Prostate gland (tissue), 2 donors: ENCODE data around the gene MEMO1. TPM values are rescaled to one million over a fixed set of nuclear protein-coding genes. Genes with fewer than 3 reads are reported as not detected.
"Not testable (repeated sequence)": the region's sequence is repeated elsewhere in the genome, so short reads cannot be mapped to it uniquely, and the experiment has no call there.

Experiments
- DNase-seq: peaks from one replicate; pipeline ENCODE4 v3.0.0-alpha.2; 2019; ENCODE audit warnings: low spot score
- H3K27ac ChIP-seq, 2 donors: fragments of 200-600 bp; sonication (generic); 2 replicates each; pipeline ENCODE4 v1.5.1; 2017 to 2019
- H3K27me3 ChIP-seq: fragments of 200-600 bp; sonication (generic); replicated peaks from 2 replicates; pipeline ENCODE4 v1.5.1; 2019; ENCODE audit not compliant: insufficient read depth
- H3K36me3 ChIP-seq, 2 donors: fragments of 200-600 bp; sonication (generic); 1 replicate in 1 of 2; 2 replicates in 1 of 2; pipeline versions ENCODE4 v1.5.1 to v1.8.1; 2017 to 2019
- H3K4me1 ChIP-seq: fragments of 200-600 bp; sonication (generic); replicated peaks from 2 replicates; pipeline ENCODE4 v1.5.1; 2019
- H3K4me3 ChIP-seq, 2 donors: fragments of 200-600 bp; sonication (generic); 2 replicates each; pipeline ENCODE4 v1.5.1; 2017 to 2019
- H3K9me3 ChIP-seq: fragments of 200-600 bp; sonication (generic); 2 replicates; pipeline ENCODE4 v1.5.1; 2017
- CTCF ChIP-seq, 4 experiments: fragments of 200-600 bp in 2 of 4; fragments of 450-650 bp in 2 of 4; sonication (generic) in 2 of 4; IDR thresholded peaks; 1 replicate in 3 of 4; 2 replicates in 1 of 4; pipeline ENCODE4 v1.5.1; 2016 to 2019; ENCODE audit warnings: antibody characterized with exemption in 4 of 4, mild to moderate bottlenecking in 2 of 4, moderate library complexity in 2 of 4
- POLR2A ChIP-seq: fragments of 450-650 bp; IDR thresholded peaks from one replicate; pipeline ENCODE4 v1.6.1; 2016; ENCODE audit warnings: antibody characterized with exemption, mild to moderate bottlenecking
- POLR2AphosphoS5 ChIP-seq: sonication (generic); formaldehyde crosslinking; IDR thresholded peaks from one replicate; pipeline ENCODE4 v1.6.1; 2017; ENCODE audit warnings: antibody characterized with exemption
- WGBS: methylation state at CpG from one replicate; pipeline ENCODE4 v1.1.5; 2018; 5-methylcytosine and 5-hydroxymethylcytosine counted together
- intact Hi-C: fragments of 100-400 bp; cut with DNase I; formaldehyde crosslinking; loops from one replicate; pipeline ENCODE4 v1.14.2; 2022
- total RNA-seq, 2 donors: library from RNA; depleted of rRNA; stranded (reverse); fragments of >200 nt; gene quantifications; one replicate each; pipeline ENCODE4 v1.1.0, GENCODE V29; 2016

The MEMO1 gene
- total RNA-seq, 2 donors from 2014 or later: 25.7 to 38.7 TPM

DNA sequence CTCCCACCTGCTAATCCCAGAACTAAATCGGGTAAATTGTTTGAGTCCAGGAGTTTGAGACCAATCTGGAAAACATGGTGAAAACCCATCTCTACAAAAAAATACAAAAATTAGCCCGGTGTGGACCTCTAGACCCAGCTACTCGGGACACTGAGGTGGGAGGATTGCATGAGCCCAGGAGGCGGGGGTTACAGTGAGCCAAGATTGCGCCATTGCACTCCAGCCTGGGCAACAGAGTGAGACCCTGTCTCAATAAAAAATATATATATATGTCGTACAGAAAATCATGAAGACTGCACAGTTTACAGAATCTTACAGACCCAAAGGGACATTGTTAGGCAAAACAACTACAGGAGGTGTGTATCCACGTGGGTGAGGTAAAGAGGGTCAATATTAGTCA is 32.8 kb upstream of the MEMO1 start:
- H3K36me3 ChIP-seq: no peaks in the 10 kb centered on the region
- intact Hi-C loops: no loop called here
- no peak overlapping the region for H3K4me3 ChIP-seq
- H3K9me3 ChIP-seq: no peaks in the 10 kb centered on the region
- no peak for DNase-seq
- H3K4me1 ChIP-seq: no peaks in the 10 kb centered on the region
- H3K27ac ChIP-seq: no peak overlapping the region
- no peak for TF ChIP-seq POLR2A
- TF ChIP-seq POLR2AphosphoS5: no peak
- no peak for TF ChIP-seq CTCF (IDR thresholded peaks at IDR 0.05)
- 78% methylated on average over 7 of the region's 7 CpGs for WGBS
- H3K27me3 ChIP-seq: no peaks in the 10 kb centered on the region

DNA sequence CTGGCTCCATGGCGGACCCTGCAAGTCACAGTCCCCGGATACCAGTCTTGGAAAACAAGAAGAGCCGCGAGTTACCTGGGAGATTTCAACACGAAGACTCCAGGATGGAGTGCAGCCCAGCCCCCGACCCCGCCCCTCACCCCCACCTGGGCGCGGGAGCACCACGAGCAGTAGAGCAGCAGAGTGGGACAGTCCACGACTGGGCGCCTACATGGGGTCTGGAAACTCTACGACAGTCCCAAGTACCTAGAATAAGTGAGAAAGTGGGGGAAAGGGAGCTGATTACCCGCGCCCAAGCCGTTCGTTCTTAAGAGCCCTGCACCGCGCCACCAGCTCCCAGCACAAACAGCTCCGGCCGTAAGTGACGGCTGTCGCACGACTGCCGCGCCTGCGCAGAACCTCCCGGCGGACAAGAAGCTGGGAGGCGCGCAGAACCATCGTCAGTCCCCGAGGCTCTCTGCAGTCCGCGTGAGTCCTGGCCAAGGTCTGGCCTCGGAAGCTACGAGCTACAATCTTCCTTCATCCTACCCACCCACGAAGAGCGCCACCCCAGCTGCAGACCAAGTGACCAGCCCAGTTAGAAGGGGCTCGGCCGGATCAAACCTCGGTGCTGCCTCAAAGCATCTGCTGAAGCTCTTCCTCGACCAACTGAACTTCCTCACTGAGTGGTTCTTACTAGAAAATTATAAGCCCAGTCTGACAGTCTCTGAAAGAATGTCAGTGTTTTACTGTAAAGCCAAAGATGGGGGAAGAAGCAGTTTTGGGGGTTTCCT is 28.8 kb upstream of the MEMO1 start, which contains the start of gene DPY30:
Gene DPY30 (minus strand): TSS at position 359 of the 773 bp plus-strand sequence. CDS start 349 bp downstream, at position 10.
- Histone ChIP-seq H3K27me3 (no peaks in the 10 kb centered on the region), H3K4me3 (peak within 1 kb of the TSS; percentile 82 to 86), H3K9me3 (no peaks in the 10 kb centered on the region), H3K4me1 (no peaks in the 10 kb centered on the region), H3K27ac (peak within 1 kb of the TSS; percentile 81 to 89), H3K36me3 (no peaks in the 10 kb centered on the region)
- intact Hi-C loops: no loop called here
- TF ChIP-seq POLR2AphosphoS5 (peak; percentile 95), POLR2A (peak; percentile 78), CTCF (IDR thresholded peaks at IDR 0.05) (peak in 2 of 4 experiments; percentile 13 to 24)
- peak; percentile 85 for DNase-seq
- under 1% methylated on average over 43 of the region's 43 CpGs for WGBS

- H3K4me3 ChIP-seq, H3K36me3 ChIP-seq, intact Hi-C loops, H3K27ac ChIP-seq, H3K27me3 ChIP-seq, H3K4me1 ChIP-seq, DNase-seq, H3K9me3 ChIP-seq: not testable (repeated sequence)
- WGBS: 88% methylated on average over 8 of the region's 8 CpGs
Observed at GRCh38 chr2:32034198-32034887, 23.5 kb upstream of the MEMO1 start.

GRCh38 chr2:32018789-32019482 is 8.1 kb upstream of the MEMO1 start:
- not testable (repeated sequence) for H3K36me3 ChIP-seq, H3K27me3 ChIP-seq, H3K9me3 ChIP-seq, H3K4me1 ChIP-seq, H3K4me3 ChIP-seq, H3K27ac ChIP-seq, DNase-seq
- WGBS: 97% methylated on average over 9 of the region's 9 CpGs
- intact Hi-C loops: loop anchor here (10.0 kb wide), 1 partner anchor 784 kb away; the partner anchor contains the start of gene EHD3

DNA sequence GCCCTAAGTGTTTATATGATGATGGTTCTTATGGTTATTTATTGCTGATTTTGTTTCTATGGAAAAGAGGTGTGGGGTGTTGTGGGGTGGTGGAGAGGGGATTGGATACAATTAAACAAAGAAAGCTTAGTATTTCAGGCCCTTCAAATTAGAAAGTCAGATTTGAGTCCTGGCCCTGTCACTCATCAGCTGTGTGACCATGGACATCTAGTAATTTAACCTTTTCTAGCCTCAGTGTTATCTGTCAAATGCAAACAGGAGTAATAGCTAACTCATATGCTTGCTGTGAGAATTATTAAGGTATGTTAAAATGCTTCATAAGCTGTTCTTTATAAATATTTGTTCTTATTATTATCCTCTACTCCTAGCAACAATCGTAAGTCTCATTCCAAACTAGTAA is 2.1 kb upstream of the MEMO1 start:
- peaks cover 3% of the 10 kb centered on the region for H3K4me1 ChIP-seq
- WGBS: 93% methylated on average over 1 of the region's 1 CpG
- H3K9me3 ChIP-seq: no peaks in the 10 kb centered on the region
- no peaks in the 10 kb centered on the region for H3K36me3 ChIP-seq
- no peaks in the 10 kb centered on the region for H3K27me3 ChIP-seq
- TF ChIP-seq CTCF (IDR thresholded peaks at IDR 0.05): no peak
- no peak for TF ChIP-seq POLR2AphosphoS5
- TF ChIP-seq POLR2A: no peak
- intact Hi-C loops: loop anchor here (5.0 to 10.0 kb wide), 2 partner anchors 264 to 778 kb away; partner anchors contain the start of genes EHD3 and YIPF4
- H3K4me3 ChIP-seq: no peak overlapping the region
- no peak for DNase-seq
- no peak overlapping the region for H3K27ac ChIP-seq
